Fibroblast of gingiva (primary cell): Measurements from ENCODE around the gene SNX27.
"Not testable (repeated sequence)": the region's sequence is repeated elsewhere in the genome, so short reads cannot be mapped to it uniquely, and the experiment has no call there.

ENCODE experiments used
- DNase-seq: peaks from one replicate; pipeline ENCODE4 v3.0.0-alpha.2; 2011; ENCODE audit warnings: low read depth

SNX27 gene

DNA sequence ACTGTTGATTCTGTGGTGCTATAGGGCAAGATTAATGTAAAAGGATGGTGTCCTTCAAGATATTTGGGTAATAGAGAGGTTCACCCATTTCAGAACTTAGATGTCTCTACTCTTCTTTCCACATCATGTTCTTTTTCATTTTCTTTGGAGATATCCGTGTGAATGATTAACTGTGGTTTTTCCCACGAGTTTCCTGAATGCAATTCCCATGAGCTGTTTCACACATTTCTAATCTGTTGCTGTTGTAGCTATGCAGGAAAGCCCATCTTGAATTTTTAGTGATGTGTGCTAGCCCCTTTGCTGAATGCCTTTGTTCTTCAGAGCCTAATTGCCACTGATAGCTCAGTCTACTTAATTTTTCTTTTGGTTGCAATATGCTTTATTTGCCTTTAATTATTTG, 27.6 kb downstream of the SNX27 start:
- DNase-seq: no peak

DNA sequence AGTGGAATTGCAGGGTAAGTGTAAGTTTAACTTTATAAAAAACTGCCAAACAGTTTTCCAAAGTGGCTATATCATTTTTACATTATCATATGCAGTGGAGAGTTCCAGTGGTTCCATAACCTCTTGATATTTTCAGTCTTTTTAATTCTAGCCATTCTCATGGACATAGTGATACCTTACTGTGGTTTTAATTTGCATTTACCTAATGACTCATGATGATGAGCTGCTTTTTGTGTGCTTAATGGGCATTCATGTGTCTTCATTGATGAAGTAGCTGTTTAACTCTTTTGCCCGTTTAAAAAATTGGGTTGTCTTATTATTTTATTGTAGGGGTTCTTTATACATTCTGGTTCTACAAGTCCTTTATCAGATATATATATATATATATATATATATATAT, 29.4 kb downstream of the SNX27 start:
- DNase-seq: no peak

DNA sequence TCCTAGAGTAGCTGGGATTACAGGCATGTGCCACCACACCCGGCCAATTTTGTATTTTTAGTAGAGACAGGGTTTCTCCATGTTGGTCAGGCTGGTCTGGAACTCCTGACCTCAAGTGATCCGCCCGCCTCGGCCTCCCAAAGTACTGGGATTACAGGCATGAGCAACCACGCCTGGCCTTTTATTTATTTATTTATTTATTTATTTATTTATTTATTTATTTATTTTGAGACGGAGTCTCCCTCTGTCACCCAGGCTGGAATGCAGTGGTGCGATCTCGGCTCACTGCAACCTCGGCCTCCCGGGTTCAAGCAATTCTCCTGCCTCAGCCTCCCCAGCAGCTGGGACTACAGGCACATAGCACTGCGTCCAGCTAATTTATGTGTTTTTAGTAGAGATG, 31.2 kb downstream of the SNX27 start:
- DNase-seq: not testable (repeated sequence)

DNA sequence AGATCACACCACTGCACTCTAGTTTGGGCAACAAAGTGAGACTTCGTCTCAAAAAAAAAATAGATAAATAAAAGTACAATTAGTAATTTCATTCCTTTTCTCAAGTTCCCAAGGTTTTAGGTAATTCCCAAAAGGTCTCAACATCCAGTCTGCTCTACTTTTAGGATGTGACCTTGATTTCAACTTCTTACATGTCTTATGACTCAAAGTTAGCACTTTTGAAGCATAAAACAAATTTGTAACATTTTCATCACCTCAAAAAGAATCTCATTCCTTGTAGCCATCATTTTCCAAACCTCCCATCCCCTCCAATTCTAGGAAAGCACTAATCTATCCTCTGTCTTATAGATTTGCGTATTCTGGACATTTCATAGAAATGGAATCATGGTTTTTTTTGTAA, 32.2 kb downstream of the SNX27 start:
- no peak for DNase-seq

DNA sequence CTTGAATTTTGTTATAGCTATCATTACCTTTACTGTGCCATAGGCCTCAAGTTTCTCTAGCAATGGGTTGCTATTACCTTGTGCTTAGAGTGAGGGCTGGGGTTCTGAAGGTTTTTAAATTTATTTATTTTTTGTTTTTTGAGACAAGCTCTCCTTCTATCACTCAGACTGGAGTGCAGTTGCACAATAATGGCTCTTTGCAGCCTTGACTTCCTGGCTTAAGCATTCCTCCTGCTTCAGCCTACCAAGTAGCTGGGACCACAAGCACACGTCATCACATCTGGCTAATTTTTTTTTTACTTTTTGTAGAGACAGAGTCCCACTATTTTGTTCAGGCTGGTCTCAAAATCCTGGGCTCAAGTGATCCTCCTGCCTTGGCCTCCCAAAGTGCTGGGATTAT, 41.5 kb downstream of the SNX27 start:
- DNase-seq: peak; percentile 49

DNA sequence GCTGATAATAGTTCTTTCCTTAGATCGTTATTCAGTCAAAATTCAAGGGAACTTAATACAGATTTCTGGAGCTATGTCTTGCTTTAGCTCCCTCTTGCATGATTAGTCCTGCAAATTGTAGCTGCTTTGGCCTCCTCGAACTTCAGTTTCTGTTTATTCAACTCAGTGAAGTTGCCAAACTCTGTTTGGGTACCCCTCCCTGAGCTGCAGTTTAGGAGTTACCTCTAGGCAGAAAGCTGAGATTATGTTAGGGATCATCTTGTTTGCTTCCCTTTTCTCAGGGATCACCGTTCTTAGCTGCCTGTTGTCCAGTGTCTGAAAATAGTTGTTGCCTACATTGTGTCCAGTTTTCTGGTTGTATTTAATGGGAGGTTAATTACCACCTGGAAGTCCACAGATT, 43.5 kb downstream of the SNX27 start:
- DNase-seq: no peak

DNA sequence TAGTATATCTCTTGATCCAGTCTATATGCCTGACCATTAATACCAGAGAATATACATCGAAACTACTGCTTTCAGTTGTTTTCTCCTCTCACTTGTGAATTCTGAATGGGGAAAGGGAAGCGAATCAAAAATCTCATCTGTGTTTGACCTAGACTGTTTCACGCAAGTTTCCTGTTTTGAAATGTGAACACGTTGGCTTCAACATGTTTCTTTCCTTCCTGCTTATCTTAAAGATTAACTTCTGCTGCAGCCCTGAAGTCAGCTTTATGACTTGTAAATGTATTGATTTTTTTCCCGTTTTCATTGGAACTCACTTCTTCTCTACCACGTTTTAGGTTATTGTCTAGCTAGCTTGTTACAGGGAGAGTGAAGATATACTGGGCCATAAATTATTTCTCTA, 49.9 kb downstream of the SNX27 start:
- no peak for DNase-seq

DNA sequence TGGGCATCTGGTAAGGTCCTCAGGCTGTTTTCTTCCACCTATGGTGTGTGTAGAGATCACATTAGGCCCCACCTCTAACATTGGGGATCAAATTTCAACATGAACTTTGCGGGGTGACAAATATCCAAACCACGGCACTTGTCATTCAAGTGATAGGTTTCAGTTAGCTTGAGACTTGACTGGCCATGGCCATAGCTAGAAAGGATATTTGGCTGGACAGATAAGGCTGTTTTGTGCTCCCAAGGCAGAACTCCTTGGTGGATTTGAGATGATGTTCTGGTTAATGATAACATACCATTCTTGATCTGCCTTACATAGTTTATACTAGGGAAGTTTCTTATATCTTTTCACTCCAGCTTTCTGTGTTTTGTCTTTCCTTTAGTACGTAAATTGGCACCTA, 56.2 kb downstream of the SNX27 start:
- DNase-seq: no peak

DNA sequence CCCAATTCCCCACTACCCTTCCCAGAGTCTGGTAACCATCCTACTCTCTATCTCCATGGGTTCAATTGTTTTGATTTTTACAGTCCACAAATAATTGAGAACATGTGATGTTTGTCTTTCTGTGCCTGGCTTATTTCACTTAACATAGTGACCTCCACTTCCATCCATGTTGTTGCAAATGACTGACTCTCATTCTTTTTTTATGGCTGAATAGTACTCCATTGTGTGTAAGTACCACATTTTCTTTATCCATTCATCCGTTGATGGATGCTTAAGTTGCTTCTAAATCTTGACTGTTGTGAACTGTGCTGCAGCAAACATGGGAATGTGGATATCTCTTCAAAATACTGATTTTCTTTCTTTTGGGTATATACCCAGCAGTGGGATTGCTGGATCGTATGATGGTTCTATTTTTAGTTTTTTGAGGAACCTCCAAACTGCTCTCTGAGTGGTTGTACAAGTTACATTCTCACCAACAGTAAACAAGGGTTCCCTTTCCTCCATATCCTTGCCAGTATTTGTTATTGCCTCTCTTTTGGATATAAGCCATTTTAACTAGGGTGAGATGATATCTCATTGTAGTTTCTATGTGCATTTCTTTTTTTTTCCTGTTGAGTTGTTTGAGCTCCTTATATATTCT, 58.3 kb downstream of the SNX27 start:
- not testable (repeated sequence) for DNase-seq

DNA sequence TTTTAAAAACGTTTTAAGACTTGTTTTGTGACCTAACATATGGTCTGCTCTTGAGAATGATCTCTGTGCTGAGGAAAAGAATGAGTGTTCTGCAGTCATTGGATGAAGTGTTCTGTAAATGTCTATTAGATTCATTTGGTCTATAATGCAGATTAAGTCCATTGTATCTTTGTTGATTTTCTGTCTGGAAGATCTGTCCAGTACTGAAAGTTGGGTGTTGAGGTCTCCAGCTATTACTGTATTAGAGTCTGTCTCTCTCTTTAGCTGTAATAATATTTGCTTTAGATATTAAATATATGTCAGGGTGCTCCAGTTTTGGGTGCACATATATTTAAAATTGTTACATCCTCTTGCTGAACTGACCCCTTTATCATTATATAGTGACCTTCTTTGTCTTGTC, 61.6 kb downstream of the SNX27 start:
- DNase-seq: no peak

DNA sequence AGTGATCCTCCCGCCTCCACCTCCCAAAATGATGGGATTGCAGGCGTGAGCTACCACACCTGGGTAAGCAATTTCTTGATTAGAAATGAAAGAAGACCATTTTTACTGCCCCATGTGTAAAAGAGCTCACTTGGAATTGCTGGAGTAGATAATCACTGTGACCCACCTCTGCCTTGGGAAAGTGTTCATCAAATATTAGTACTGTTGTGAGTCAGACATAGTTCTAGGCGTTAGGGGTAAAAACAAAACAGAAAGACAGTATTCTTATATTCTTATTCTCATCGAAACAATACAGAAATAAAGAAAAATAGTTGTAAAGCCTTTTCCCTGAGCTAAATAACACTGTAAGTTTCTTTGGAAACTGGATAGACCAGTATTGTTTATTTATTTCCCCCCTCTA, 68.5 kb downstream of the SNX27 start:
- no peak for DNase-seq

DNA sequence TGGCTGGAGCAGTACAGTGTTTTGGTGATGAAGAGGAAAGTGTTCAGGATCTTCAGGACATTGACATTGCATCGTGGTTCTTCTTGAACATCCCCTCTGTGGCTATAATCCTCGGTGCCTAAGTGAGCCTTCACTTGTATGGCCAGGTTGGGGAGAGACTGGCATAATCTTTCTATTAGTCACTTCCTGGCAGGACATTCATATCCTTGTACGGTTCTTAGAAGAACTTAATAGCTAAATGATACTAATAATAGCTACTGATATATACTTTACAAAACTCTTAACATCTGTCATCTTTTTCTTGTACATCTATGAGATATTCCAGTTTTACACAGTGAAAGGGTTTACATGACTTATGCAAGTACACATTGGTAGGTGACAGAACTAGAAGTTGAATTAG, 69.0 kb downstream of the SNX27 start:
- DNase-seq: peak; percentile 58

DNA sequence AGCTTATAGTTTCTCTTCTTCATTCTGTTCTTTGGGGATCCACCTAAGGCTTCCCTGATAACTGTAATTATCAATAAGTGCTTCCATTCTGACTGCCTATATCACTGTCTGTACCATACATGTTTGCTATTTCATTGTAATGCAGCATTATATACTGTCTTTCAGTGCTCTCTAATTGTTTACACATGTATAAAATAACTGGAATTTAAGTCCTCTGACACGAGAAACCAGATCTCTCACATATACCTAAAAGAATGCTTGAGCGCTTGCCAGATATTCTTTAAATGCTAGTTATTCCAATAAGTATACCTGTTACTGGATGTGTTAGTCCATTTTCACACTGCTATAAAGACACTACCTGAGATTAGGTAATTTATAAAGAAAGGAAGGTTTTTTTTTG, 70.1 kb downstream of the SNX27 start:
- no peak for DNase-seq

DNA sequence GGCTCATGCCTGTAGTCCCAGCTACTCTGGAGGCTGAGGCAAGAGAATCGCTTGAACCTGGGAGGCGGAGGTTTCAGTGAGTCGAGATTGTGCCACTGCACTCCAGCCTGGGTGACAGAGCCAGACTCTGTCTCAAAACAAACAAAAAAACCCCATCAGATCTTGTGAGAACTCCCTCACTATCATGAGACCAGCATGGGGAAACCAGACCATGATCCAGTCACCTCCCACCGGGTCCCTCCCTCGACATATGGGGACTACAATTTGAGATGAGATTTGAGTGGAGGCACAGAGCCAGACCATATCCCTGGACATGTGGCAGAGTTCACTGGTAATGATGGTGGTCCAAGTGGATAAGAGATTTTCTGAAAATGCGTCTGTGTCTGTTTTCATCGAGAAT, 71.1 kb downstream of the SNX27 start:
- not testable (repeated sequence) for DNase-seq

DNA sequence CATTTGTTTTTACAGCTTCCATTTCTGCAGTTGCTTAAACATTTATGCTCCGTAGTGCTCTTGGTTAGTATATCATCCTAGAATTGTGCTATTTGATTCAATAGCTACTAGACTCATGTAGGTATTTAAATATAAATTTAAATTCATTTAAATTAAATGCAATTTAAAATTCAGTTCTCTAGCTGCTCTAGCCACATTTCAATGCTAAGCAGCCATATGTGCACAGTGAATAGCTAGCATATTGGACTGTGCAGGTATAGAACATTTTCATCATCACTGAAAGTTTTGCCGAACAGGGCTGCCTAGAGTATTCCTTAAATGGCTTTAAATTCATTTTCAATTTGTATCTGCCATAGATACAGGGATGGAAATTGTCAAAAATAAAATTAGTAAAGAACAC, 72.3 kb downstream of the SNX27 start:
- no peak for DNase-seq

DNA sequence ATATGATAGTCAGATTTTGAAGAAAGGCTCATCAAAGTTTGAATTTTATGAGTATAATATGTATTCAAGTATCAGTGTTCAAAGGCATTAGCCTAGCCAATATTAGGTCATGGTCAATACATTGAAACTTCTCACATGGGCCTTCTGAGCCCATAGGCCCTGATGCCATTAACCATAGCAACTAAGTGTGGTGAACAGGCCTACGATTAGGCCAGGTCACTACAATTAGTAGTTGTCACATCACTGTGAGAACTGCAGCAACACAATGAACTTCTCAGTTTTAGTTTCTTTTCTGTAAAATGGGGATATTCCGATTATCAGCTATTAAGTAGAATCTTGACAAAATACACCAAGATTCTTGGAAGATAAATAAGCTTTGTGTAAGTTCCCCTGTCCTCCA, 74.7 kb downstream of the SNX27 start:
- DNase-seq: no peak

DNA sequence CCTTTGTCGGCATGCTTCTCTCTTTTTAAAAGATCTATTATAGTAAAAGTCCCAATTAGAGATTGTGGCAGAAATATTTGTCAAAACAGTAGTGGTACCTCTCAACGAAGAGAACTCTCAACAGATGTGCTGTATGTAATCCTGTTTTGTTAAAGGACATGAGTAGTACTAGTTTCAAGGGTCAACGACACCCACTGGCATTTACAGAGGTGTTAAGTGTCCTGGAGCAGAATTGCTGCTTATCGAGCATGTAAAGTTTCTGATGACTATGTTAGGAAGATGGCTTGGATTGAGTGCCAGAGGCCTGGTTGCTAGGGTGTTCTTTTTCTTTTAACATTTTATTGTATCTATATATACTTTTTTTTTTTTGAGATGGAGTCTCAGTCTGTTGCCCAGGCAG, 77.6 kb downstream of the SNX27 start:
- no peak for DNase-seq

DNA sequence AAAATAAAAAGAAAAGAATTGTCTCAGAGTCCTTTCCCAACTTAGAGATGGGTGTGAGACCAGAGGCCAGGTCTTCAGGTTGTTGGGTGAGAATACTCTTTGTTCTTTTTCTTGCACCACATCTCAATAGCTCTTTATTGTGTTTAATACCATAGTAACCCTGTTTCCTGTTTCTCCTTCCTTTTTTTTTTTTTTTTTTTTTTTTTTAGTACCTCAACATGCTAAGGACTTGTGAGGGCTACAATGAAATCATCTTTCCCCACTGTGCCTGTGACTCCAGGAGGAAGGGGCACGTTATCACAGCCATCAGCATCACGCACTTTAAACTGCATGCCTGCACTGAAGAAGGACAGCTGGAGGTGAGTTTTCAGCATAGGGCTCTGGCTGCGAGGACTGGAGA, 80.4 kb downstream of the SNX27 start:
- no peak for DNase-seq

DNA sequence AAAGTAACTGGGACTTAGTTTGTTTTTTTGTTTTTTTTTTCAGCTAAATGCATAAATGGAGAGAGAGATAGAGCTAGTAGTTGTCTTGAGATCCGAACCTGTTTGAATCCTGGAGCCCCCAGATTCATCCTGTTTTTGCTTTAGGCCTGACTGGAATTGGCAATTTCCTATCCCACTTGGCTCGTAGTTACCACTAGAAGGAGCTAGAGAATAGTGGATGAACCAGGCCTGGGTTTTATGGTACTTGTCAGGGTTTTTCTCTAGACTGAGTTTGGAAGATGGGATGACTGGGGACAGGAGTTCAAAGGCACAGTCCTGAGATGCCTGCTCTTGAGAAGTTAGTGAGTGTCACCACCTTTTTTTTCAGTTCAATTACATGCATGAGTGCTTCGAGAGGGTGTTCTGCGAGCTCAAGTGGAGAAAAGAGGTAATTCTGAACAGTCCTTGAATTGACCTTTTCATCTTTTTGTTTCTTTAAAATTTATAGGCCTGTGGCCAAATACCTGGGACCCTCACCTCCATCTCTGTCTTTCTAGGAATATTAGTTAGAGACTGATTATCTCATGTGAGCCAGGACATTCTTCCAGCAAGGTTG, 81.3 kb downstream of the SNX27 start:
- DNase-seq: peak; percentile 16

DNA sequence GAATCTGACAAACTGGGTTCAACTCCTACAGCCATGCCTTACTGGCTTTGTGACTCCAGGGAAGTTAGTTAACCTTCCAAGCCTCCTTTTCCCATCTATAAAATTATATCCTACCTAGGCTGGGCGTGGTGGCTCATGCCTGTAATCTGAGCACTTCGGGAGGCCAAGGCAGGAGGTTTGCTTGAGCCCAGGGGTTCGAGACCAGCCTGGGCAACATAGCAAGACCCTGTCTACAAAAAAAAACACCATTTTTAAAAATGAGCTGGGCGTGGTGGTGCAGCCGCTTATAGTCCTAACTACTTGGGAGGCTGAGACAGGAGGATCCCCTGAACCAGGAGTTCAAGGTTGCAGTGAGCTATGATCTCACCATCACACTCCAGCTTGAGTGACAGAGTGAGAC, 89.7 kb downstream of the SNX27 start:
- no peak for DNase-seq

DNA sequence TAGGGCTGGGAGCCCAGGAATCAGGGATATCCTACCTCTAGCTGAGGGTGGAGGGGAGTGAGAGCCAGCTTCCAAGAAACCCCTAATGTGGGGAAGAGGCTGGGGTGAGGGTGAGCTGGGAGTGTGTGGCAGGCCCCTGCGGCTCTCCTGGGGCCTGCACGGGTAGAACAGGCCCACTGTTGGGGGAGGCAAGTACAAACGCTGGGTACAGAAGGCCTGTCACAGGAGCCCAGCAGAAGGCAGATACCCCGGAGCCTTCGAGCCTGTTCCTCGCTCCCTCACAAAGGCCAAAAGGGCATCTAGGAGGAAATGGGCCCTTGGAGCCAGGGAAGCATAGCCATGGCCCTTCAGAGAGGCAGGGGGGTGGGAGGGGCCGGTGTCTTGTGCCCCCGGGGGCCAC, 91.1 kb downstream of the SNX27 start:
- no peak for DNase-seq

DNA sequence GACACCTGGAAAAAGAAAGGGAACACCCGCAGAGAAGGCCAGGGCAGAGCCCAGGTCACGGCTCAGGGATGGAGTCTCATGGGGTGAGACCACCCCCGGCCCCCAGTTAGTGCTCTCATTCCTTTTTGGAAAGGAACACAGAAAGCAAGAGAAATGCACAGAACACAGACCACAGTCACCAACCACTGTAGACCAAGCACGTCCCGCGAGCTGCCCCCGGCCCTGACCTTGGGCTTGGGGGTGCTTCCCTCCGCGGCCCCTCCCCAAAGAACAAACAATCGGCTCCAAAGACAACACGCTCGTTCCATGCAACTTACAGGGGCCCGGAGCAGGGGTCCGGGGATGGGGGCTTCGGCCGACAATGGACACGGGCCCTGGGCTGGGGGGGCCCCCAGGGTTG, 92.0 kb downstream of the SNX27 start:
- DNase-seq: no peak

DNA sequence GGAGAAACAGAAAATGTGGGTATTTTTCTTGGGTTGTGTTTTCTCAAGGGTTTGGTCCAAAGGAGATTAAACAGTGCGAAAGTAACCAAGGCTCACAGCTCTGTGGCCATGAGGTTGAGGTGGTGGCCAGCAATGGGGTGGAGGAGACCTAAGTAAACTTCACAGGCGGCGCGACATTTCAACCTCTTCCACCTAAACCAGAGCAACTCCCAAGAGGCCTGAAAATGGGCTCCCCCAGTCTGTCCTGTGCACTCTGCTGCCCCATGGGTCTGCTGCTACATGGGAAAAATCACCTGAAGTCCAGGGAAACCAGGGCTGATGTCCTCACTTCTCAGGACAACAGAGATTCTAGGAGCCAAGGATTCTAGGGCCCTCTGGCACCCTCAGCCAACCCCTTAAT, 92.4 kb downstream of the SNX27 start:
- DNase-seq: no peak

DNA sequence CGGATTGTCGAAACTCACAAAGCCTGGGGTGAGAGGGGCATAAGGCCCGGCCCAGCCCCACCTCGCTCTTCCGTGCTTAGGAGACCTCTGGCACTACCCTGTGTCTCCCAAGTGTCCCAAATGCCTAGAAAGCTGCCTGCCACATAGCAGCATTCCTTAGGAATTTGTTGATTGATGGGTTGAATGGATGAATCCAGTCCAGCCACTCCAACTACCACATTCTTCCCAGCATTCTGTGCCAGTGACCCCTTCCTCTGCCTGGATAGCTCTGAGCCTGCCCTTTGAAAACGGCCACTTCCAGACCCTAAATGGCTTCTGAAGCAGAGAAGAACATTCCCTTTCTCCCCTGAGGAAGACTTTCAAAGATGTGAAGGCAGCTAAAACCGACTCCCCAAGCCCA, 93.3 kb downstream of the SNX27 start:
- DNase-seq: no peak
